Transverse colon (tissue), 4 donors: Measurements from ENCODE around the gene PNLIPRP1. TPM values are rescaled to one million over a fixed set of nuclear protein-coding genes. Genes with fewer than 3 reads are reported as not detected.

Experiments
- DNase-seq: peaks from one replicate; pipeline ENCODE4 v3.0.0-alpha.2; 2019
- H3K27ac ChIP-seq, 4 donors: fragments of 200-600 bp; sonication (generic); 2 replicates each; pipeline ENCODE4 v1.5.1; 2016 to 2018; ENCODE audit warnings: inconsistent platforms in 4 of 4
- H3K27me3 ChIP-seq: fragments of 200-600 bp; sonication (generic); 2 replicates; pipeline ENCODE4 v1.5.1; 2017; ENCODE audit warnings: inconsistent platforms
- H3K36me3 ChIP-seq, 4 donors: fragments of 200-600 bp; sonication (generic); 2 replicates each; pipeline ENCODE4 v1.5.1; 2017 to 2019; ENCODE audit warnings: inconsistent platforms in 4 of 4
- H3K4me1 ChIP-seq, 4 donors: fragments of 200-600 bp; sonication (generic); 2 replicates each; pipeline ENCODE4 v1.5.1; 2017 to 2020; ENCODE audit warnings: inconsistent platforms in 4 of 4
- H3K4me3 ChIP-seq, 4 donors: fragments of 200-600 bp; sonication (generic); 1 replicate in 1 of 4; 2 replicates in 3 of 4; pipeline versions ENCODE4 v1.5.1 to v1.6.1; 2017 to 2019; ENCODE audit warnings: inconsistent platforms in 4 of 4
- H3K9me3 ChIP-seq, 2 donors: fragments of 200-600 bp; sonication (generic); 2 replicates each; pipeline ENCODE4 v1.5.1; 2017 to 2019; ENCODE audit warnings: inconsistent platforms in 2 of 2
- EP300 ChIP-seq: sonication (generic); formaldehyde crosslinking; IDR thresholded peaks from one replicate; pipeline ENCODE4 v1.6.1; 2017; ENCODE audit warnings: antibody characterized with exemption, low read depth
- POLR2A ChIP-seq: fragments of 450-650 bp; IDR thresholded peaks from one replicate; pipeline ENCODE4 v1.6.1; 2016; ENCODE audit warnings: antibody characterized with exemption, mild to moderate bottlenecking, moderate library complexity
- POLR2AphosphoS5 ChIP-seq, 3 donors: sonication (generic); formaldehyde crosslinking; IDR thresholded peaks; one replicate each; pipeline ENCODE4 v1.6.1; 2016; ENCODE audit warnings: antibody characterized with exemption in 3 of 3
- WGBS, 2 donors: methylation state at CpG; one replicate each; pipeline ENCODE4 v1.1.5; 2018; ENCODE audit warnings: low coverage in 1 of 2; 5-methylcytosine and 5-hydroxymethylcytosine counted together
- in situ Hi-C, 4 donors: fragments of 200-750 bp; cut with MboI; loops; one replicate each; pipeline versions ENCODE4 v1.15.0 to v1.15.1; 2017; ENCODE audit warnings: low sequenced_read_pairs in 3 of 4, low pct_ligation_motif_present in 1 of 4, low pct_unique_long_range_greater_than_20kb in 1 of 4
- intact Hi-C: fragments of 100-400 bp; cut with DNase I; formaldehyde crosslinking; loops from one replicate; pipeline ENCODE4 v1.15.1; 2023; ENCODE audit warnings: low total_unique reads
- total RNA-seq, 4 donors: library from RNA; depleted of rRNA; stranded (reverse); fragments of >200 nt; gene quantifications; one replicate each; pipeline ENCODE4 v1.1.0, GENCODE V29; 2016
- TF ChIP-seq, protein P1 (sequence below), 5 experiments: fragments of 200-600 bp in 3 of 5; fragments of 450-650 bp in 2 of 5; sonication (generic) in 3 of 5; IDR thresholded peaks; 1 replicate in 2 of 5; 2 replicates in 3 of 5; pipeline ENCODE4 v1.5.1; 2016 to 2017; ENCODE audit warnings: antibody characterized with exemption in 5 of 5, inconsistent platforms in 3 of 5, mild to moderate bottlenecking in 2 of 5, moderate library complexity in 1 of 5

Gene PNLIPRP1
- total RNA-seq, 4 donors from 2014 or later, result not detected

DNA sequence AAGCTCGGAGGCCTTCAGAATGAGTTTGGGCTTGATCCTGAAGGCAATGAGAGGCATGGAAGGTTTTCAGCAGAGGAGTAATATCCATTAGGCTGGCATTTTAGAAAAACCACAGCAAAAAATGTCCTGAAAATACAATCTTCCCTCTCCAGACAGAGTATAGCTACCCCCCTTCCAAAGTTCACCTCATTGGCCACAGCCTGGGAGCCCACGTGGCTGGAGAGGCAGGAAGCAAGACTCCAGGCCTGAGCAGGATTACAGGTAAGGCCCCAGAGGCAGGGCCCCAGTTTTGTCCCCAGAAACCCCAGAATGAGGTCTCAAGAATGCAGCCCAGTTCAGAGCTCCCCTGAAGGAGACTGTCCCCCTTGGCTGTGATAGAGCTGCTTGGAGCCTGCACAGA lies 5.3 kb downstream of the PNLIPRP1 start:
- no peaks in the 10 kb centered on the region for H3K9me3 ChIP-seq
- in situ Hi-C loops (no loop called here), intact Hi-C loops (no loop called here)
- peaks cover 0 to 4% (median 1%) of the 10 kb centered on the region in 4 donors for H3K4me1 ChIP-seq
- no peak for DNase-seq
- TF ChIP-seq POLR2A (no peak), POLR2AphosphoS5 (IDR thresholded peaks at IDR 0.05) (no peak), EP300 (no peak)
- TF ChIP-seq, protein P1, sequence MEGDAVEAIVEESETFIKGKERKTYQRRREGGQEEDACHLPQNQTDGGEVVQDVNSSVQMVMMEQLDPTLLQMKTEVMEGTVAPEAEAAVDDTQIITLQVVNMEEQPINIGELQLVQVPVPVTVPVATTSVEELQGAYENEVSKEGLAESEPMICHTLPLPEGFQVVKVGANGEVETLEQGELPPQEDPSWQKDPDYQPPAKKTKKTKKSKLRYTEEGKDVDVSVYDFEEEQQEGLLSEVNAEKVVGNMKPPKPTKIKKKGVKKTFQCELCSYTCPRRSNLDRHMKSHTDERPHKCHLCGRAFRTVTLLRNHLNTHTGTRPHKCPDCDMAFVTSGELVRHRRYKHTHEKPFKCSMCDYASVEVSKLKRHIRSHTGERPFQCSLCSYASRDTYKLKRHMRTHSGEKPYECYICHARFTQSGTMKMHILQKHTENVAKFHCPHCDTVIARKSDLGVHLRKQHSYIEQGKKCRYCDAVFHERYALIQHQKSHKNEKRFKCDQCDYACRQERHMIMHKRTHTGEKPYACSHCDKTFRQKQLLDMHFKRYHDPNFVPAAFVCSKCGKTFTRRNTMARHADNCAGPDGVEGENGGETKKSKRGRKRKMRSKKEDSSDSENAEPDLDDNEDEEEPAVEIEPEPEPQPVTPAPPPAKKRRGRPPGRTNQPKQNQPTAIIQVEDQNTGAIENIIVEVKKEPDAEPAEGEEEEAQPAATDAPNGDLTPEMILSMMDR (IDR thresholded peaks at IDR 0.05), result no peak
- H3K36me3 ChIP-seq, result no peaks in the 10 kb centered on the region
- H3K27me3 ChIP-seq, result no peaks in the 10 kb centered on the region
- no peak overlapping the region for H3K27ac ChIP-seq
- no peak overlapping the region for H3K4me3 ChIP-seq
- WGBS, 2 donors, result 82% methylated on average over 2 of the region's 2 CpGs; no CpG with 5 or more reads in 1 of the 2 donors

DNA sequence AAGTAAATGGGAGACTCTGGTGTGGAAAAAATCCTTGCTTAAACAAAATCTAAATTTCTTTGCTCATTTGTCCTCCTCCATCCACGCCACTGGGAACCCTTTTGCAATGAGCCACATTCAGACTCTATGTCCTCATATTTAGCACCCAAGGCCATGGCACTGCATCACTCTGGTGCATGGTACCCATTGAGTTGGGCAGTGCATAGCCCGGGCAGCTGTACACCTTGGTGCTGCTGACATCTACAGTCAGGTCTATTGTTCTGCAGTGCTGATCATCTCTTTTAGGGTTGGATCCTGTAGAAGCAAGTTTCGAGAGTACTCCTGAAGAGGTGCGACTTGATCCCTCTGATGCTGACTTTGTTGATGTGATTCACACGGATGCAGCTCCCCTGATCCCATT lies 6.8 kb downstream of the PNLIPRP1 start:
- TF ChIP-seq, protein P1 (IDR thresholded peaks at IDR 0.05), result no peak
- no peak for TF ChIP-seq POLR2A
- no peak for TF ChIP-seq EP300
- TF ChIP-seq POLR2AphosphoS5 (IDR thresholded peaks at IDR 0.05), result no peak
- intact Hi-C loops (no loop called here), in situ Hi-C loops (no loop called here)
- Histone ChIP-seq H3K4me3 (no peak overlapping the region), H3K36me3 (no peaks in the 10 kb centered on the region), H3K27me3 (no peaks in the 10 kb centered on the region), H3K27ac (no peak overlapping the region), H3K9me3 (no peaks in the 10 kb centered on the region), H3K4me1 (no peaks in the 10 kb centered on the region)
- DNase-seq, result no peak
- 85 to 88% methylated on average over 3 to 5 of the region's 5 CpGs for WGBS, 2 donors

DNA sequence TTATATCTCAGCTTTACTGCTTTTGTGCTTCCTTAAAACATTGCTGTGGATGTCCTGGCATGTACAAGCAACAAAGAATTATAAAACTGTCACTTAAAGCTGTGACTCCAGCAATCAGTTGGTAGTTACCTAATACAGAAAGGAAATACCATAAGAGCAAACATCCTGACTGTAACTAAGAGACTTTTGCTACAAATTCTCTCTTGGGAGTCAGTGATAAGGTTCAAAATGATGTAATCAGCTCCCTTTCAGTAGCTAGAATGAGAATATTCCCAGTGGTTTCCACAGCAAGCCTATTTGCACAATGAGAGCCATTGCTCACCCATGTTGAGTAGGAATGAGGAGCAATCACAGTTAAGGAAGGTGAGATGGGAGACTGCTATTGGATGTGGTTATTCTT lies 7.6 kb downstream of the PNLIPRP1 start:
- H3K4me1 ChIP-seq, result no peaks in the 10 kb centered on the region
- H3K4me3 ChIP-seq, result no peak overlapping the region
- no peaks in the 10 kb centered on the region for H3K9me3 ChIP-seq
- intact Hi-C loops, result no loop called here
- in situ Hi-C loops, result no loop called here
- no peaks in the 10 kb centered on the region for H3K27me3 ChIP-seq
- TF ChIP-seq, protein P1 (IDR thresholded peaks at IDR 0.05), result no peak
- TF ChIP-seq EP300, result no peak
- no peak for DNase-seq
- H3K36me3 ChIP-seq, result no peaks in the 10 kb centered on the region
- no peak overlapping the region for H3K27ac ChIP-seq

DNA sequence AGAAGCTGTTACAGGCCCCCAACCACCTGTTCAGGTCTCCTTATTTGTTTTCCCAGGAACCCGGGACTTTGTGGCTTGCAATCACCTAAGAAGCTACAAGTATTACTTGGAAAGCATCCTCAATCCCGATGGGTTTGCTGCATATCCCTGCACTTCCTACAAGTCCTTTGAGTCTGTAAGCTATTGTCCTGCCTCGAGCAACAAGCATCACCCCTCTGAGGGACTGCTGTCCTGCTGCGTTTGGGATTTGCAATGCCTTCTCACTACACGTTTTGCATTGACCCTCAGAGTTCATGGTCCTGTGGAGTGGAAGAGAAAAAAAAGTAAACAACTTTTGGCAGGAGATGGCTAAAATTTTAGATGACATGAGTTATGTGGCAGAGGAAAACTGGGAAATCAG lies 9.2 kb downstream of the PNLIPRP1 start:
- TF ChIP-seq, protein P1 (IDR thresholded peaks at IDR 0.05), result no peak
- TF ChIP-seq POLR2AphosphoS5 (IDR thresholded peaks at IDR 0.05), result no peak
- TF ChIP-seq POLR2A, result no peak
- no peak for TF ChIP-seq EP300
- Histone ChIP-seq H3K36me3 (no peaks in the 10 kb centered on the region), H3K27ac (no peak overlapping the region), H3K9me3 (no peaks in the 10 kb centered on the region), H3K4me3 (no peak overlapping the region), H3K27me3 (no peaks in the 10 kb centered on the region), H3K4me1 (no peaks in the 10 kb centered on the region)
- in situ Hi-C loops (no loop called here), intact Hi-C loops (no loop called here)
- 60 to 62% methylated on average over 2 to 5 of the region's 5 CpGs for WGBS, 2 donors
- DNase-seq, result no peak
